ENCODE results near the gene ZNF398.
"Not testable (repeated sequence)": the region's sequence is repeated elsewhere in the genome, so short reads cannot be mapped to it uniquely, and the experiment has no call there.

The ZNF398 gene

DNA sequence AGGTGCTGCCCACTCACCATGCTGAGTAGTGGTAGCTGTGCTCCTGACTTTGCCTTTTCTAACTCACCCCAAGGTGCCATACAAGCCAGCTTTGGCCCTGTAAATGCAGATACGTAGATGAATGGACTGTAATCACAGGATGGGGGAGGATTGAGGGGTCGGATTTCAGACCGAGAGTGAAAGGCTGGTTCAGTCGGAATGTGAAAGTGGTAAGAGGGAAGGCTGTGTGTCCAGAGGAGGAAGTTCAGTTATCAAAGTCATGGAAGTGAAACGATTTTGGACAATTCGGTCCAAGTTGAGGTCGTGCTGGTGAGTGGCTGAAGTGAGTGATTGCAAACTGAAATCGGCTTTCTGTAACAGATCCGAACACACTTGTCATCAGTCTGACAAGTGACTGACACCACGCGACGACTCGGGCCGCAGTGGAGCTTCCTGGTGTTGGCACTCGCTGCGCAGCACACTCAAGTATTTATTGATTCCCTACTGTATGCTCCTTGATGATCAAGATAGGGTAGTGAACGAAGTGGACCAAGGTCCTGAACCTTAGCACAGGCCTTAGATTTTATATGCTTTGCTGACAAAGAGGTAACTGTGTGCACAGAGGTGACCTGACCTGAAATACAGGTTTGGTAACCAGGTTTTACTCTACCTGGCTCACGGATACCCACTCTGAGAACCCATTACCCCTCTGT is 58.6 kb downstream of the ZNF398 start:
- Mint-ChIP-seq H3K36me3 (peaks cover 21% of the 10 kb centered on the region), H3K27ac (no peak overlapping the region), H3K4me3 (no peak overlapping the region), H3K27me3 (no peaks in the 10 kb centered on the region), H3K4me1 (peaks cover 25% of the 10 kb centered on the region), H3K9me3 (no peaks in the 10 kb centered on the region)

- no peak overlapping the region for H3K27ac Mint-ChIP-seq
- peaks cover 22% of the 10 kb centered on the region for H3K4me1 Mint-ChIP-seq
- H3K4me3 Mint-ChIP-seq, result no peak overlapping the region
- no peaks in the 10 kb centered on the region for H3K27me3 Mint-ChIP-seq
- no peaks in the 10 kb centered on the region for H3K9me3 Mint-ChIP-seq
- peaks cover 19% of the 10 kb centered on the region for H3K36me3 Mint-ChIP-seq
Observed at GRCh38 chr7:149207324-149208035, 60.2 kb downstream of the ZNF398 start.

DNA sequence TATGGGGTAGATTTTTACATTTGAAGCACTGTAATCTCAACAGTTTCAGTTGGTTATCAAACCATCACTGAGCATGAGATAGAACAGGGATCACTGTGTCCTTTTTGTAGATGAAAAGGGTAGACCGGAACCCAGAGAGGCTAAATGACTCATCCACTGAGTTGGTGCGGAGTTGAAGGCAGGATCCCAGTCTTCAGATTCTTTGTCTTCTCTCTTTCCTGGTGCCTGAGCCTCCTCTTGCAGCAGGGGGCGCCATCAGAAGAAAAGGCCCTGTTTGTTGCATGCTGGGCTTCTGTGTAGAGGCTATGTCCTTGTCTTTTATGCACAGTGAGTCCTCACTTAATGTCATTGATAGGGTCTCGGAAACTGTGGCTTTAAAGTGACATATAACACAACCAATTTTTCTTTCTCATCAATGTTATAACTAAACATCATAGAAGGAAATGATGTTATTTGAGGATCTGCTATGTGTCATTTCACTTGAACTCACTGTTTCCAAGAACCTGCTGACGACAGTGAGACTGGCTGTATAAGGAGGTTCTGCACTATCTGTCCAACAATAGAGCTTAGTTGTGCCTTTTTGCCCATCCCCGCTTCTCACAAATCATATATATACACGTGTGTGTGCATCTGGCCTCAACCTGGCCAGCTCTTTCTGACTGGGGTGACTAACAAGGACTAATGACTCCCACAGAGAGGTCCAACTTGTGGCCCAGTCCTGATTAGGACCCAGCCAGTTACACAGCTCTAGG is 62.4 kb downstream of the ZNF398 start:
- no peak overlapping the region for H3K27ac Mint-ChIP-seq
- no peaks in the 10 kb centered on the region for H3K9me3 Mint-ChIP-seq
- H3K36me3 Mint-ChIP-seq, result peaks cover 10% of the 10 kb centered on the region
- H3K4me1 Mint-ChIP-seq, result peaks cover 13% of the 10 kb centered on the region
- no peak overlapping the region for H3K4me3 Mint-ChIP-seq
- no peaks in the 10 kb centered on the region for H3K27me3 Mint-ChIP-seq

DNA sequence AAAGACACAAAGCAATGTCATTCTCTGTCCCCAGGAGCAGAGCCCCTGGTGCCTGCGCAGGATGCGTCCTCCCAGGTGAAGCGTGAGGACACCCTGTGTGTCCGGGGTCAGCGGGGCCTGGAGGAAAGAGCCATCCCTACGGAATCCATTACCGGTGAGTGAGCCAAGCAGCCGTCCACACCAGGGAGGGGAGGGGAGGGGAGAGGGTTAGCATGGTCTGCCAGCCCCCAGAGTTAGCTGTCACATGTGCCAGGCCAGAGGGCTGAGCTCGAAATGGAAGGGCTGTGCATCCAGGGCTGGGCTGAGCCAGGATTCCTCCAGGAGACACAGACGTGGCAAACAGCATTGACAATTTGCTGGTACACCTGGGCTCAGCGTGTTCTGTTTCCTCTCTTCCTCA is 63.3 kb downstream of the ZNF398 start:
- Mint-ChIP-seq H3K4me1 (peaks cover 11% of the 10 kb centered on the region), H3K27ac (no peak overlapping the region), H3K36me3 (peaks cover 10% of the 10 kb centered on the region)

DNA sequence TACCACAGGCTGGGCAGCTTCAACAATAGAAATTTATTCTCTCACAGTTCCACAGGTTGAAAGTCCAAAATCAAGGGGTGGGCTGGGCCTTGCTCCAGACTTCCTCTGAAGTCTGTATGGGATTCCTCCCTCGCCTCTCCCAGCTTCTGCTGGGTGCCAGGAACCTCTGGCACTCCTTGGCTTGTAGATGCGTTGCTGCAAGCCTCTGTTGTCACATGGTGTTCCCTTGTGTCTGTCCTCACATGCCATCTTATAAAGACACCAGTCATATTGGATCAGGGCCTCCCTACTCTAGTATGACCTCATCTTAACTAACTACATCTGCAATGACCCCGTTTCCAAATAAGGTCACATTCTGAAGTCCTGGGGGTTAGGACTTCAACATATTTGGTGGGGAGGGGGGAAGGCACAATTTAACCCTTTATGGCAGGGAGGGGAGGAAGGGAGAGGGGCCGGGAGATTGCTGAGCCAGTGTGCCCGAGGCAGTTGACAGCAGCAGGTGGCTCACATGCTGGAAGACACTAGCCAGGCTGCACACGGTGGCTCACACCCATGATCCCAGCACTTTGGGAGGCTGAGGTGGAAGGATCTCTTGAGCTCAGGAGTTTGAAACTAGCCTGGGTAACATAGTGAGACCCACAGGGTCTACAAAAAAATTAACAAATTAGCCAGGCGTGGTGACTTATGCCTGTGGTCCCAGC is 66.9 kb downstream of the ZNF398 start:
- Mint-ChIP-seq H3K36me3 (peaks cover 10% of the 10 kb centered on the region), H3K4me3 (no peak overlapping the region), H3K9me3 (no peaks in the 10 kb centered on the region), H3K27ac (no peak overlapping the region), H3K4me1 (peaks cover 9% of the 10 kb centered on the region), H3K27me3 (no peaks in the 10 kb centered on the region)

More for the DNA sequence above, 63.3 kb downstream of the ZNF398 start:
- H3K9me3 Mint-ChIP-seq, result no peaks in the 10 kb centered on the region
- H3K27me3 Mint-ChIP-seq, result no peaks in the 10 kb centered on the region
- no peak overlapping the region for H3K4me3 Mint-ChIP-seq

- no peak overlapping the region for H3K27ac Mint-ChIP-seq
Observed at GRCh38 chr7:149216402-149216801, 69.1 kb downstream of the ZNF398 start.

GRCh38 chr7:149217570-149217969 is 70.3 kb downstream of the ZNF398 start:
- H3K36me3 Mint-ChIP-seq, result peaks cover 8% of the 10 kb centered on the region
- no peaks in the 10 kb centered on the region for H3K4me1 Mint-ChIP-seq
- no peaks in the 10 kb centered on the region for H3K27me3 Mint-ChIP-seq
- no peaks in the 10 kb centered on the region for H3K9me3 Mint-ChIP-seq
- no peak overlapping the region for H3K4me3 Mint-ChIP-seq
- no peak overlapping the region for H3K27ac Mint-ChIP-seq

More at GRCh38 chr7:149216402-149216801, 69.1 kb downstream of the ZNF398 start:
- Mint-ChIP-seq H3K36me3 (peaks cover 3% of the 10 kb centered on the region), H3K4me1 (no peaks in the 10 kb centered on the region), H3K4me3 (no peak overlapping the region), H3K27me3 (no peaks in the 10 kb centered on the region), H3K9me3 (no peaks in the 10 kb centered on the region)

- Mint-ChIP-seq H3K9me3 (no peaks in the 10 kb centered on the region), H3K36me3 (peaks cover 8% of the 10 kb centered on the region), H3K4me3 (no peak overlapping the region), H3K4me1 (no peaks in the 10 kb centered on the region), H3K27me3 (no peaks in the 10 kb centered on the region), H3K27ac (no peak overlapping the region)
Observed at GRCh38 chr7:149218469-149219420, 71.5 kb downstream of the ZNF398 start.

- Mint-ChIP-seq H3K4me3 (no peak overlapping the region), H3K9me3 (no peaks in the 10 kb centered on the region), H3K4me1 (no peaks in the 10 kb centered on the region), H3K27ac (no peak overlapping the region), H3K36me3 (peaks cover 10% of the 10 kb centered on the region), H3K27me3 (no peaks in the 10 kb centered on the region)
Observed at GRCh38 chr7:149220534-149220933, 73.3 kb downstream of the ZNF398 start.

GRCh38 chr7:149223176-149223575 is 75.9 kb downstream of the ZNF398 start:
- Mint-ChIP-seq H3K27ac (no peak overlapping the region), H3K4me1 (no peaks in the 10 kb centered on the region), H3K4me3 (no peak overlapping the region), H3K9me3 (no peaks in the 10 kb centered on the region), H3K36me3 (peaks cover 8% of the 10 kb centered on the region), H3K27me3 (no peaks in the 10 kb centered on the region)

DNA sequence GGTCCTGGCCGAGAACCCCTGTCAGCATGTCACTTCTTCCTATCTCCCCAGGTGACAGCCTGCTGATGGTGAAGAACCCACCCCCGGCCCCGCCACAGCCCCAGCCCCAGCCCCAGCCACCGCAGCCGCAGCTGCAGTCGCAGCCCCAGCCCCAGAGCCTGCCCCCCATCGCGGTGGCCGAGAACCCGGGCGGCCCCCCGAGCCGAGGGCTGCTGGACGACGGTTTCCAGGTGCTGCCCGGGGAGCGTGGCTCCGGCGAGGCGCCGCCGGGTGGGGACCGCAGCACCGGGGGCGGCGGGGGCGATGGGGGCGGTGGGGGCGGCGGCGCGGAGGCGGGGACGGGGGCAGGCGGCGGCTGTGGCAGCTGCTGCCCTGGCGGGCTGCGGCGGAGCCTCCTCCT is 76.5 kb downstream of the ZNF398 start:
- H3K27ac Mint-ChIP-seq, result no peak overlapping the region
- no peak overlapping the region for H3K4me3 Mint-ChIP-seq
- H3K4me1 Mint-ChIP-seq, result no peaks in the 10 kb centered on the region
- no peaks in the 10 kb centered on the region for H3K27me3 Mint-ChIP-seq
- peaks cover 8% of the 10 kb centered on the region for H3K36me3 Mint-ChIP-seq
- H3K9me3 Mint-ChIP-seq, result no peaks in the 10 kb centered on the region

DNA sequence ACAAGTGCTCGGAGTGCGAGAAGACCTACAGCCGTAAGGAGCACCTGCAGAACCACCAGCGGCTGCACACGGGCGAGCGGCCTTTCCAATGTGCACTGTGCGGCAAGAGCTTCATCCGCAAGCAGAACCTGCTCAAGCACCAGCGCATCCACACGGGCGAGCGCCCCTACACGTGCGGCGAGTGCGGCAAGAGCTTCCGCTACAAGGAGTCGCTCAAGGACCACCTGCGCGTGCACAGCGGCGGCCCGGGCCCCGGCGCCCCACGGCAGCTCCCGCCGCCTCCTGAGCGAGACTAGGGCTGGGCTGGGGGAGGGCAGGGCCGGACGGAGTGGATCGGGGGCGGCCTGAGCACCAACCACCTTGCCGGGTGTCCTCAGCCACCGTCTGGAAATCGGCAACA is 77.1 kb downstream of the ZNF398 start:
- H3K27ac Mint-ChIP-seq, result no peak overlapping the region
- H3K27me3 Mint-ChIP-seq, result no peaks in the 10 kb centered on the region
- H3K9me3 Mint-ChIP-seq, result no peaks in the 10 kb centered on the region
- H3K4me3 Mint-ChIP-seq, result no peak overlapping the region
- peaks cover 8% of the 10 kb centered on the region for H3K36me3 Mint-ChIP-seq
- H3K4me1 Mint-ChIP-seq, result peaks cover under 1% of the 10 kb centered on the region

DNA sequence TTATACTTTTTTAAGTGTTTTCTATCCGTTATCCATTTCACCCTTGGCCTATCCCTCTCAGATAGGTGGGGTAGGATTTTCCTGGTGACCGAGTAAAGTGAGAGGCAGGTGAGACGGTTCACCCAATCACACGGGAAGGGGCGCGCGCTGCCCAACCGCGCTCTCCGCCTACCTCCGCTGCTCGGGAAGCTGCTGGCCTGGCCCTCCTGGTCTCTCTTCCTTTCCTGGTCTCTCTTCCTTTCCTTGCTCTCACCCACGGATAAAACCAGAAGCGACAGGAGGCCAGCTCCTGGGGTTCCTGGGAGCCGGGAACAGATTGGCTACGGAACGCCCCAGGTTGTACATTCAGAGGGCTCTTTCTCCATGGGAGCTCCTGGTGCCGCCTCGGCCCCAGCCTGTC is 77.9 kb downstream of the ZNF398 start:
- Mint-ChIP-seq H3K4me3 (no peak overlapping the region), H3K9me3 (no peaks in the 10 kb centered on the region), H3K27me3 (no peaks in the 10 kb centered on the region), H3K36me3 (peaks cover 8% of the 10 kb centered on the region), H3K27ac (no peak overlapping the region), H3K4me1 (peaks cover 3% of the 10 kb centered on the region)

DNA sequence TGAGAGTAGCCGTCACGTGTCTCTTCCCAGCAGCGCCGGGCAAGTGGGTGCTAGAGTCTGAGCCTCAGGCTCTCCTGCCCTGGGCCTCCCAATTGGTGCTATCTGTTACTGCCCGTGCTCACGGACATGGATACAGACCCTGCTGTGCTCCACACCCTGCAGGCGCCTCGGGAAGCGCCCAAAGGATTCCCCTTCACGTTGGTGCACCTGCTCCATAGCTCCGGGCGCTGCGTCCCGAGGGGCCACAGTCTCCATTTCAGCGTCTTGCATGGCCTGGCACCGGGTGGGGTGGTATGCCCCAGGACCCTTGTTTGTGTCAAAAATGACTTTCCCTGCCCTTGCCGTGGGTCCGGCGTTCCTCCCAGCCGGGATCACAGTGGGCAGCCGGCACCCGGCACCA is 78.4 kb downstream of the ZNF398 start:
- Mint-ChIP-seq H3K27me3 (no peaks in the 10 kb centered on the region), H3K36me3 (peaks cover 8% of the 10 kb centered on the region), H3K9me3 (no peaks in the 10 kb centered on the region), H3K4me3 (no peak overlapping the region), H3K27ac (no peak overlapping the region), H3K4me1 (peaks cover 3% of the 10 kb centered on the region)

- not testable (repeated sequence) for H3K4me3 Mint-ChIP-seq
Observed at GRCh38 chr7:149226366-149226765, 79.1 kb downstream of the ZNF398 start.

More at GRCh38 chr7:149226366-149226765, 79.1 kb downstream of the ZNF398 start:
- H3K36me3 Mint-ChIP-seq, H3K27me3 Mint-ChIP-seq, H3K9me3 Mint-ChIP-seq, H3K27ac Mint-ChIP-seq, H3K4me1 Mint-ChIP-seq: not testable (repeated sequence)
